HTERT RPE-1 (cell line): ENCODE measurements around the gene TMF1.

Experiments used
- in situ Hi-C: fragments of 300-500 bp; cut with MboI; formaldehyde crosslinking; loops from 4 replicates; pipeline ENCODE4 v1.14.3; 2020; ENCODE audit warnings: low sequenced_read_pairs

TMF1 gene

GRCh38 chr3:68984011-68984530 is 68.1 kb downstream of the TMF1 start:
- in situ Hi-C loops = no loop called here

GRCh38 chr3:68977486-68978167 is 74.5 kb downstream of the TMF1 start:
- in situ Hi-C loops = no loop called here

- in situ Hi-C loops = no loop called here
These were observed 77.4 kb downstream of the TMF1 start for GRCh38 chr3:68974711-68975110.

GRCh38 chr3:68973639-68974038 is 78.5 kb downstream of the TMF1 start:
- in situ Hi-C loops = no loop called here

GRCh38 chr3:68972358-68972979 is 79.7 kb downstream of the TMF1 start:
- in situ Hi-C loops = no loop called here
